Muscle layer of colon (tissue), 2 donors: ENCODE measurements around the gene UBFD1.

Experiments used
- H3K27ac ChIP-seq: one replicate; pipeline ENCODE4 v1.7.0; 2013; ENCODE audit warnings: low read depth, mild to moderate bottlenecking, low read length, moderate library complexity
- H3K27me3 ChIP-seq, 2 donors: one replicate each; pipeline ENCODE4 v1.7.0; 2013; ENCODE audit warnings: low read length in 2 of 2, mild to moderate bottlenecking in 2 of 2; ENCODE audit not compliant: insufficient read depth in 2 of 2, control insufficient read depth in 1 of 2
- H3K36me3 ChIP-seq: one replicate; pipeline ENCODE4 v1.7.0; 2013; ENCODE audit warnings: mild to moderate bottlenecking, low read length; ENCODE audit not compliant: insufficient read depth
- H3K4me1 ChIP-seq: one replicate; pipeline ENCODE4 v1.7.0; 2013; ENCODE audit warnings: mild to moderate bottlenecking, low read length; ENCODE audit not compliant: insufficient read depth
- H3K4me3 ChIP-seq, 2 donors: one replicate each; pipeline ENCODE4 v1.7.0; 2013; ENCODE audit warnings: low read length in 2 of 2, low read depth in 1 of 2, mild to moderate bottlenecking in 1 of 2, moderate library complexity in 1 of 2
- H3K9ac ChIP-seq: one replicate; pipeline ENCODE4 v1.7.0; 2013; ENCODE audit warnings: low read length
- H3K9me3 ChIP-seq: one replicate; pipeline ENCODE4 v1.7.0; 2013; ENCODE audit warnings: mild to moderate bottlenecking, low read length
- donor health status: abdominal sarcoma.
- donor health status: Adenocarcinoma of cecum.

Gene UBFD1

GRCh38 chr16:23554536-23554935 is 3.0 kb upstream of the UBFD1 start:
- Histone ChIP-seq H3K27ac (no peak overlapping the region), H3K9ac (no peak overlapping the region), H3K4me3 (no peak overlapping the region), H3K4me1 (peaks cover 19% of the 10 kb centered on the region), H3K9me3 (no peaks in the 10 kb centered on the region), H3K27me3 (no peaks in the 10 kb centered on the region), H3K36me3 (peaks cover 29% of the 10 kb centered on the region)

GRCh38 chr16:23557779-23558702 is 514 bp downstream of the UBFD1 start:
- Histone ChIP-seq H3K9ac (peak overlapping the region; percentile 74), H3K27me3 (no peaks in the 10 kb centered on the region), H3K27ac (peak overlapping the region; percentile 89), H3K4me3 (peak overlapping the region; percentile 81 to 82), H3K4me1 (peaks cover 26% of the 10 kb centered on the region), H3K36me3 (peaks cover 37% of the 10 kb centered on the region), H3K9me3 (no peaks in the 10 kb centered on the region)

DNA sequence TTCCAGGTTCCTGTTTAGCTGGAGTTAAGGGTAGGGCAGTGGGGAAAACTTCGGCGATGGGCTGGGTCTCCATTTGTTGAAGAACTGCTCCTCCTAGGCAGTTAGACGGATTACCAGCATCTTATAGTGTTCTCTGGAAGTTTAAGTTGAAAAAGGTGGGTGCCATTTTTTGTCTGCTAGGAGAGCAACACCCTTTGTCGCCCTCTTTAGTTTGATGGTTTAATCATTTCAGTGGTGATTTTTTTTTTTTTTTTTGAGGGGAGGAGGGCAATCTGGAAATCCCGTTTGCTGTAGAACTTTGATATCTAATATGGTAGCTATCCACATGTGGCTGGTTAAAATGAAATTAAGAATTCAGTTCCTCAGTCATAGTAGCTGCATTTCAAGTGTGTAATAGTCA is 4.1 kb downstream of the UBFD1 start:
- H3K4me1 ChIP-seq = peaks cover 23% of the 10 kb centered on the region
- no peaks in the 10 kb centered on the region for H3K27me3 ChIP-seq
- peaks cover 65% of the 10 kb centered on the region for H3K36me3 ChIP-seq
- no peak overlapping the region for H3K9ac ChIP-seq
- H3K27ac ChIP-seq = no peak overlapping the region
- no peaks in the 10 kb centered on the region for H3K9me3 ChIP-seq
- no peak overlapping the region for H3K4me3 ChIP-seq

GRCh38 chr16:23562505-23562904 is 5.0 kb downstream of the UBFD1 start:
- Histone ChIP-seq H3K27ac (no peak overlapping the region), H3K4me1 (peaks cover 19% of the 10 kb centered on the region), H3K9me3 (no peaks in the 10 kb centered on the region), H3K9ac (no peak overlapping the region), H3K36me3 (peaks cover 74% of the 10 kb centered on the region), H3K27me3 (no peaks in the 10 kb centered on the region), H3K4me3 (no peak overlapping the region)

- Histone ChIP-seq H3K27me3 (no peaks in the 10 kb centered on the region), H3K9ac (no peak overlapping the region), H3K4me1 (peaks cover 19% of the 10 kb centered on the region), H3K36me3 (peaks cover 80% of the 10 kb centered on the region), H3K27ac (no peak overlapping the region), H3K4me3 (no peak overlapping the region), H3K9me3 (no peaks in the 10 kb centered on the region)
Observed at GRCh38 chr16:23563186-23563585, 5.7 kb downstream of the UBFD1 start.

- no peaks in the 10 kb centered on the region for H3K27me3 ChIP-seq
- H3K4me1 ChIP-seq = peaks cover 7% of the 10 kb centered on the region
- H3K9ac ChIP-seq = no peak overlapping the region
- no peaks in the 10 kb centered on the region for H3K9me3 ChIP-seq
- H3K36me3 ChIP-seq = peaks cover 83% of the 10 kb centered on the region
- no peak overlapping the region for H3K27ac ChIP-seq
- H3K4me3 ChIP-seq = no peak overlapping the region
Observed at GRCh38 chr16:23564575-23565363, 7.2 kb downstream of the UBFD1 start.

DNA sequence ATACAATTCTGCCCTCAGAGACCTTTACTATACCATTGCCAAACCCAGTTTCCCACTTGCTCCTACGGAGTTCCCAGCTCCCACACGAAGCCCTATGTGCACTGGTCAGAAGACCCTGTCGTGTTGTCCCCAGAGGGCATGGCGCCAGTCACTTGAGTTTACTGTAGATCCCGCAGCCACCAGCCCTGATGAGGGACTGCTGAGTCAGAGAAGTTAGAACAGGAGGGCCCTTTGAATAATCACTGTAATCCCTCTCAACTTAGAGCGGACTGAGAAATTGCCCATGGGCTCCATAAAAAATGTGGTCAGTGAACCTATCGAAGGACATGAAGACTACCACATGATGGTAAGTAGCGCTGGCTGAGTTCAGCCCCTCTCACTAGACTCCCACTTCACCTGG is 9.2 kb downstream of the UBFD1 start:
- Histone ChIP-seq H3K4me1 (no peaks in the 10 kb centered on the region), H3K9me3 (no peaks in the 10 kb centered on the region), H3K9ac (no peak overlapping the region), H3K27ac (no peak overlapping the region), H3K27me3 (no peaks in the 10 kb centered on the region), H3K36me3 (peaks cover 82% of the 10 kb centered on the region), H3K4me3 (no peak overlapping the region)

DNA sequence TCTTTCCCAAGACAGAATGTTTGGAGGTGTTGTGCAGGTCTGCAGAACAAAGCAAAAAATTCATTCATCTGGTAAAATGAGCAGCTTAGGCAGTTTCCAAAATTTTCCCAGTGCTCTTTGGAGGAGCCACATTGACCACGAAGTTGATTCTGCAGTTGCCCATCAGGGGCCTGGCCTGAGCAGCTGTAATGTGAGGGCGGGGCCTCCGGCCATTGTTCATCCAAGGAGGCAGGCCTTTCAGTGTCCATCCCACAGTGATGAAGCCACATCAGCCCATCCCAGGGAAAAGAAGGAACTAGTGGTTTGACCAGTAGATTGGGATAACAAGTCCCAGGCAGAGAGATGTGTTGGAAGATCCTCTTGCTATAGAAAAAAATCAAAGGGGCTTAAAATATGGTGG is 10.1 kb downstream of the UBFD1 start:
- no peak overlapping the region for H3K27ac ChIP-seq
- no peak overlapping the region for H3K4me3 ChIP-seq
- H3K36me3 ChIP-seq = peaks cover 82% of the 10 kb centered on the region
- no peaks in the 10 kb centered on the region for H3K9me3 ChIP-seq
- H3K9ac ChIP-seq = no peak overlapping the region
- H3K27me3 ChIP-seq = no peaks in the 10 kb centered on the region
- no peaks in the 10 kb centered on the region for H3K4me1 ChIP-seq

DNA sequence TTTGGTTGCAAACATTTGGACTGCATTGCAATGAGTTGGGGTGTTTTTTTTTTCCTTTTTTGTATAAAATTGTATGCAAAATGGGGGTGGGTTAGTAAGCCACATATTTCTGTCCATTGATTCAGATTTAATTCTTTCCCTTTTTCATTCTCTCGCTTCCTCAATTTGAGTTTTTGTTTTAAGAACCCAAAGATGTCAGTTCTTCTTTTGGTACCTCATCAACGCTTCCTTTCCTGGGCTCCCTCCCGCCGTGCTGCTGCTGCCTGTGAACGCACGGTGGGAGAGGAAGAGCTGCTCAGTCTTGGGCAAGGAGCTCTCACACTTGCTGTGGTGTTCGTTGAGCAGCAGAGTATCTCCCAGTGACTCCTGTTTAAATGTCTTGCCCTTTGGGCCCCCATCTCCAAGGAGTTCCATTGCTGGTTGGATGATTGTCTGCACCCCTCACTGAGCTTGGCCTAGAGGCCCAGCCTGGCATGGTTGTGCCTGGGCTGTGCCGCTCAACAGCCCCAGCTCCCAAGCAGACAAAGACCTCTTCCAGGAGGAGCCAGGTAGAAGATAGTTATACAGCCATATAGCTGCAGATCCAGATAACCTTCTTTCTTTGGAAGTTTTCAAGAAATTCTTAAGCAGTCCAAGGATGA is 13.6 kb downstream of the UBFD1 start:
- H3K27me3 ChIP-seq = no peaks in the 10 kb centered on the region
- H3K9ac ChIP-seq = no peak overlapping the region

GRCh38 chr16:23571895-23572294 is 14.4 kb downstream of the UBFD1 start:
- Histone ChIP-seq H3K9ac (no peak overlapping the region), H3K27me3 (no peaks in the 10 kb centered on the region), H3K4me1 (no peaks in the 10 kb centered on the region), H3K36me3 (peaks cover 77% of the 10 kb centered on the region), H3K9me3 (no peaks in the 10 kb centered on the region), H3K4me3 (no peak overlapping the region), H3K27ac (no peak overlapping the region)

More for the DNA sequence above, 13.6 kb downstream of the UBFD1 start:
- Histone ChIP-seq H3K27ac (no peak overlapping the region), H3K36me3 (peaks cover 75% of the 10 kb centered on the region), H3K9me3 (no peaks in the 10 kb centered on the region), H3K4me1 (no peaks in the 10 kb centered on the region), H3K4me3 (no peak overlapping the region)

DNA sequence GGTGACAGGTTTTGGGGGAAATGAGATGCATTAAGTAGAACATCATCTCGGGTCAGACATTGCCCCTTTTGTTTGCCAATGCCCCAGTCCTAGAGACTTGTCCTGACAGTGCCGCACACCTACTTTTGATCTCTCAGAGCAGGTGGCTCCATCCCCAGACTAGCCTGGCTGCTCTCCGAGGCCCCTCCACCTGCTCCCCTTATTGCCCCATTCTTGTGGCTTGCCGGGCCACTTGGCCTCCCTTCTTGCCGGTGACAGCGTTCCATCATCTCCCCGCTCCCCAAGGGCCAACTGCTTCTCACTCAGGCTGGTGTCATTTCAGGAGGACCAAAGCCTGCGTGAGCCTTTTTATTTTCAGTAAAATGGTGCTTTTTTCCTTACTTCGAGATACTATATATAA is 14.9 kb downstream of the UBFD1 start:
- H3K27ac ChIP-seq = no peak overlapping the region
- no peak overlapping the region for H3K4me3 ChIP-seq
- H3K36me3 ChIP-seq = peaks cover 72% of the 10 kb centered on the region
- H3K9me3 ChIP-seq = no peaks in the 10 kb centered on the region
- no peak overlapping the region for H3K9ac ChIP-seq
- H3K4me1 ChIP-seq = no peaks in the 10 kb centered on the region
- H3K27me3 ChIP-seq = no peaks in the 10 kb centered on the region
